CD4-positive, alpha-beta memory T cell (primary cell): ENCODE measurements around the gene HUS1B. TPM values are rescaled to one million over a fixed set of nuclear protein-coding genes. Genes with fewer than 3 reads are reported as not detected.

Experiments used
- CTCF ChIA-PET: fragments of 350-600 bp; sonication (Branson Sonifier 250); formaldehyde crosslinking; loops from one replicate; lab custom pipeline; 2021; ENCODE audit warnings: inconsistent platforms; ENCODE audit not compliant: partially characterized antibody; lab: Charles Lee
- POLR2A ChIA-PET: fragments of 350-600 bp; sonication (Branson Sonifier 250); formaldehyde crosslinking; loops from one replicate; lab custom pipeline; 2021; ENCODE audit not compliant: partially characterized antibody; lab: Charles Lee
- DNase-seq, 5 donors: peaks; one replicate each; pipeline versions ENCODE4 v3.0.0 to v3.0.0-alpha.2; 2020 to 2022; ENCODE audit warnings: mixed read lengths in 1 of 5
- H3K27ac ChIP-seq: one replicate; pipeline ENCODE4 v1.7.0; 2013; ENCODE audit warnings: low read depth, low read length
- H3K27me3 ChIP-seq: 2 replicates; pipeline ENCODE4 v1.7.0; 2013; ENCODE audit warnings: mild to moderate bottlenecking, low read length, moderate library complexity; ENCODE audit not compliant: insufficient read depth
- H3K36me3 ChIP-seq: 2 replicates; pipeline ENCODE4 v1.7.0; 2013; ENCODE audit warnings: mild to moderate bottlenecking, low read length, moderate library complexity; ENCODE audit not compliant: insufficient read depth
- H3K4me1 ChIP-seq: 2 replicates; pipeline ENCODE4 v1.7.0; 2013; ENCODE audit warnings: mild to moderate bottlenecking, low read length, moderate library complexity; ENCODE audit not compliant: insufficient read depth
- H3K4me3 ChIP-seq, 2 donors: one replicate each; pipeline ENCODE4 v1.7.0; 2013; ENCODE audit warnings: low read length in 2 of 2, mild to moderate bottlenecking in 1 of 2
- H3K9me3 ChIP-seq, 2 donors: one replicate each; pipeline ENCODE4 v1.7.0; 2013; ENCODE audit warnings: low read length in 2 of 2, control low read depth in 1 of 2; ENCODE audit not compliant: control insufficient read depth in 1 of 2
- H3K27ac Mint-ChIP-seq, 7 donors: one replicate each; pipeline ENCODE4 v1.8.0; 2020 to 2021; ENCODE audit warnings: mixed read lengths in 7 of 7, mild to moderate bottlenecking in 6 of 7, inconsistent platforms in 3 of 7, moderate library complexity in 3 of 7
- H3K27me3 Mint-ChIP-seq, 2 donors: one replicate each; pipeline ENCODE4 v1.8.0; 2020 to 2021; ENCODE audit warnings: mixed read lengths in 2 of 2
- H3K36me3 Mint-ChIP-seq, 2 donors: one replicate each; pipeline ENCODE4 v1.8.0; 2020 to 2021; ENCODE audit warnings: mixed read lengths in 2 of 2, inconsistent platforms in 1 of 2, mild to moderate bottlenecking in 1 of 2
- H3K4me1 Mint-ChIP-seq, 4 donors: one replicate each; pipeline ENCODE4 v1.8.0; 2020 to 2021; ENCODE audit warnings: mixed read lengths in 4 of 4, mild to moderate bottlenecking in 1 of 4
- H3K4me3 Mint-ChIP-seq, 8 donors: one replicate each; pipeline ENCODE4 v1.8.0; 2020 to 2021; ENCODE audit warnings: mixed read lengths in 8 of 8, mild to moderate bottlenecking in 7 of 8, moderate library complexity in 6 of 8, inconsistent platforms in 3 of 8
- H3K9me3 Mint-ChIP-seq, 8 donors: one replicate each; pipeline ENCODE4 v1.8.0; 2020 to 2021; ENCODE audit warnings: mixed read lengths in 8 of 8, mild to moderate bottlenecking in 5 of 8, inconsistent platforms in 3 of 8, moderate library complexity in 1 of 8
- intact Hi-C: fragments of 100-400 bp; cut with micrococcal nuclease; formaldehyde crosslinking; loops from one replicate; pipeline ENCODE4 v1.15.1; 2023
- polyA plus RNA-seq, 2 donors: library from polyadenylated mRNA; unstranded; fragments of 300-500 nt; fragmentation: Illumina TruSeq; gene quantifications; one replicate each; pipeline ENCODE4 v1.2.3, GENCODE V29; 2021
- total RNA-seq, 2 experiments: library from RNA; stranded (reverse); gene quantifications; one replicate each; pipeline ENCODE4 v1.2.3, GENCODE V29; 2021

Gene HUS1B
- total RNA-seq (1 to 10 TPM in 1 of 2 experiments, under 1 TPM in 1; 0.78 to 2.6 TPM), polyA plus RNA-seq (1 to 10 TPM; 1.7 to 2.3 TPM)

GRCh38 chr6:656460-657252, at the start of gene HUS1B:
HUS1B (minus strand) TSS chr6:657100; CDS start chr6:656944, 156 bp downstream.
- no peaks in the 10 kb centered on the region for H3K36me3 ChIP-seq
- ChIA-PET POLR2A (interaction anchor here (0.6 kb wide), 1 partner anchor 756 kb away, joined by 4 read pairs; no protein-coding TSS in a partner anchor), CTCF (interaction anchor here (0.5 kb wide), 1 partner anchor 8 kb away, joined by 3 read pairs; no protein-coding TSS in a partner anchor)
- H3K27me3 Mint-ChIP-seq, result no peaks in the 10 kb centered on the region
- no peak within 1 kb of the TSS for H3K4me3 Mint-ChIP-seq
- intact Hi-C loops, result no loop called here
- no peak within 1 kb of the TSS for H3K27ac Mint-ChIP-seq
- no peak within 1 kb of the TSS for H3K27ac ChIP-seq
- no peak within 1 kb of the TSS for H3K4me3 ChIP-seq
- H3K9me3 ChIP-seq, result no peaks in the 10 kb centered on the region
- H3K4me1 ChIP-seq, result peaks cover 15% of the 10 kb centered on the region
- peaks cover 38 to 52% (median 45%) of the 10 kb centered on the region in 4 donors for H3K4me1 Mint-ChIP-seq
- no peaks in the 10 kb centered on the region for H3K27me3 ChIP-seq
- peaks cover 28 to 52% of the 10 kb centered on the region in 2 donors for H3K36me3 Mint-ChIP-seq
- peaks cover 0 to 4% (median 0%) of the 10 kb centered on the region in 8 donors for H3K9me3 Mint-ChIP-seq
- no peak for DNase-seq

DNA sequence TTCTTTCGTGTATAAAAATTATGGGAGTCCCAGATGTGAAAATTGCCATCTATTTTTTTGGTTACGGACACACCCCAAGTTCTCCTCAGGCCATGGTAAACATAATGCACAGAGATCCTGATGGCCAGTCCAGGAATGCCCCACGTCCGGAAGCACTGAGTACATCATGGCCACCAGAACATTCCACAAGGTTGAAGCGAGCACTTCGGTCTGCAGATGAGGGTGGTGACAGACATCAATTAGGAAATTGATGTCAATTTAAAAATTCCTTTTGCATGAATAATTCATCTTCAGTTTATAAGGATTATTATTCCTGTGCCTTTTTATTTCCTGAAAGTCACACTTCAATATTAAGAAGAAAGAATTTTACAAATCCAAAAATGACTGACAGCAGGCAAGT, 49.2 kb upstream of the HUS1B start:
- Histone ChIP-seq H3K27ac (no peak overlapping the region), H3K4me3 (no peak overlapping the region), H3K4me1 (peaks cover 8% of the 10 kb centered on the region), H3K9me3 (no peaks in the 10 kb centered on the region), H3K27me3 (no peaks in the 10 kb centered on the region), H3K36me3 (no peaks in the 10 kb centered on the region)
- ChIA-PET POLR2A (no interaction called here), CTCF (interaction anchor here (2.6 kb wide), 1 partner anchor 15 kb away, joined by 14 read pairs; no protein-coding TSS in a partner anchor)
- Mint-ChIP-seq H3K9me3 (no peaks in the 10 kb centered on the region), H3K27ac (no peak overlapping the region), H3K36me3 (peaks cover 0 to 3% of the 10 kb centered on the region in 2 donors), H3K4me3 (no peak overlapping the region), H3K4me1 (peaks cover 5 to 15% (median 11%) of the 10 kb centered on the region in 4 donors), H3K27me3 (peaks cover 7 to 9% of the 10 kb centered on the region in 2 donors)
- DNase-seq, result no peak
- intact Hi-C loops, result no loop called here

- Histone ChIP-seq H3K27me3 (no peaks in the 10 kb centered on the region), H3K9me3 (no peaks in the 10 kb centered on the region), H3K4me1 (peaks cover 2% of the 10 kb centered on the region), H3K36me3 (no peaks in the 10 kb centered on the region), H3K4me3 (no peak overlapping the region), H3K27ac (no peak overlapping the region)
- Mint-ChIP-seq H3K4me3 (no peak overlapping the region), H3K27ac (no peak overlapping the region), H3K4me1 (peaks cover 1 to 6% (median 2%) of the 10 kb centered on the region in 4 donors), H3K27me3 (peaks cover 7 to 9% of the 10 kb centered on the region in 2 donors), H3K36me3 (no peaks in the 10 kb centered on the region), H3K9me3 (no peaks in the 10 kb centered on the region)
- CTCF ChIA-PET, result interaction anchor here (1.0 to 2.6 kb wide), 3 partner anchors 12 to 112 kb away, joined by 4 to 14 read pairs (median 4); partner anchors contain the start of gene EXOC2
- no peak for DNase-seq
- intact Hi-C loops, result no loop called here
- POLR2A ChIA-PET, result interaction anchor here (2.7 kb wide), 1 partner anchor 13 kb away, joined by 11 read pairs; the partner anchor contains the start of gene EXOC2
Measured at GRCh38 chr6:705047-705446, 48.1 kb upstream of the HUS1B start.

DNA sequence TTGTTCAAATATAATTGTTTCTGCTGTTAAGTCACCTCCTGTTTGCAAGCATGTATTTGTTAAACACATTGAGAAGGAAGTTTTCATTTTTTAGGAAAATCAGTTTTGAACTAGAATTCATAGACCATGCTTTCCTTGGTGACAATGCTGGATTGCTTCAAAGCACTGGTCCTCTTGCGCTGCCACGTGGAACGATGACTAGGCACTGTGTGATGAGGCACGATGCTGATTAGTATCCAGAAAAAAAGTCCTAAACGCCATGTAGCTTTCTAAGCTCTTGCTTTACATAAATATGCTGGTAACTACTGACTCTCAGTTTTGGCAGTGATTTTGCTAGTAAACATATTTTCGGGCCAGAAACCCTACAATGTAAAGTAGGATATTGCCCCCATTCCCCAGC, 47.1 kb upstream of the HUS1B start:
- no peaks in the 10 kb centered on the region for H3K4me1 ChIP-seq
- ChIA-PET CTCF (interaction anchor here (1.6 to 2.6 kb wide), 2 partner anchors 11 to 18 kb away, joined by 4 to 14 read pairs; partner anchors contain the start of gene EXOC2), POLR2A (interaction anchor here (2.7 kb wide), 1 partner anchor 12 kb away, joined by 11 read pairs; the partner anchor contains the start of gene EXOC2)
- DNase-seq, result no peak
- intact Hi-C loops, result no loop called here
- peaks cover 7 to 9% of the 10 kb centered on the region in 2 donors for H3K27me3 Mint-ChIP-seq
- H3K9me3 Mint-ChIP-seq, result no peaks in the 10 kb centered on the region
- H3K27ac Mint-ChIP-seq, result no peak overlapping the region
- H3K27me3 ChIP-seq, result no peaks in the 10 kb centered on the region
- H3K36me3 Mint-ChIP-seq, result no peaks in the 10 kb centered on the region
- H3K9me3 ChIP-seq, result no peaks in the 10 kb centered on the region
- H3K4me1 Mint-ChIP-seq, result peaks cover 0 to 1% (median 0%) of the 10 kb centered on the region in 4 donors
- no peak overlapping the region for H3K4me3 Mint-ChIP-seq
- H3K36me3 ChIP-seq, result no peaks in the 10 kb centered on the region
- H3K4me3 ChIP-seq, result no peak overlapping the region
- H3K27ac ChIP-seq, result no peak overlapping the region

- POLR2A ChIA-PET, result interaction anchor here (2.7 kb wide), 1 partner anchor 11 kb away, joined by 11 read pairs; the partner anchor contains the start of gene EXOC2
- H3K4me3 Mint-ChIP-seq, result no peak overlapping the region
- CTCF ChIA-PET, result no interaction called here
Measured at GRCh38 chr6:703552-703951, 46.7 kb upstream of the HUS1B start.

DNA sequence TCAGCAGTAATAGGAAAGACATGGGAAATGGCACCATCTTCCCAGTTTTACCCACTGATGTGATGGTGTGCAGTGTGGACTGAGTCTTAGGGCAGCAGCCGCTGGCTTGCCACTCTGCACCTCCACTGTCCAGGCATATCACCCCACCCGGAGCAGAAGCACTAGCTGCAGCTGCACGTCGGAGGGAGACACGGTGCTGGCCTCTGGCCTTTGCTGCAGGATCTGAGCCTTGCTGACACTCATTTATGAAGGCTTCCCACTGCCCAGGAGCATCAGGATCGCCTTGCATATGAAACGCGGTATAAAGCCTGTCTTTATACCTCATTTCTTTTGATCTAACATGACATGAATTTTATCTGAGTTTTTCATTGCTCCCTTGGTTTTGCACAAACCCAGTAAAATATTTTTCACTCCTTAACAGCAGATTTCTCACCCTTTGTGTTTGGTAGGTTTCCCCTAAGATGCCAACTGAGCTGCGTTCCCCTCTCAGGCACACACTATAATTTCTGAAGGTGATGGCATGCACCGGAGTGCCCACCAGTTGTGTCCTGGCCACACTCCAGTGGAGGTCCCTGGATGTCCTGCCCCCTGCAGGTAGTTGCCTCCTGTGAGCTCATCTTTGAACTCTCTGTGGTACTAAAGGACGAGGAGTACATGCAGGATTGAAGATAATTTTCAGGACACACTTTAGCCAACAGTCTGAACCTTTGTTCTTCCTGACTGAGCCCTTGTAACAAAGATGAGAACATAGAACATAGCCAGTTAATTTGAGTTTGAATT, 45.0 kb upstream of the HUS1B start:
- intact Hi-C loops, result no loop called here

More at GRCh38 chr6:703552-703951, 46.7 kb upstream of the HUS1B start:
- H3K27ac ChIP-seq, result no peak overlapping the region
- Mint-ChIP-seq H3K27ac (no peak overlapping the region), H3K9me3 (no peaks in the 10 kb centered on the region), H3K27me3 (peaks cover 7 to 9% of the 10 kb centered on the region in 2 donors), H3K4me1 (peaks cover 0 to 1% (median 0%) of the 10 kb centered on the region in 4 donors), H3K36me3 (no peaks in the 10 kb centered on the region)
- DNase-seq, result no peak
- no peaks in the 10 kb centered on the region for H3K4me1 ChIP-seq
- no peaks in the 10 kb centered on the region for H3K27me3 ChIP-seq
- no peak overlapping the region for H3K4me3 ChIP-seq
- no peaks in the 10 kb centered on the region for H3K9me3 ChIP-seq
- intact Hi-C loops, result no loop called here
- no peaks in the 10 kb centered on the region for H3K36me3 ChIP-seq

More for the DNA sequence above, 45.0 kb upstream of the HUS1B start:
- Mint-ChIP-seq H3K4me1 (no peaks in the 10 kb centered on the region), H3K9me3 (no peaks in the 10 kb centered on the region), H3K27me3 (peaks cover 1 to 3% of the 10 kb centered on the region in 2 donors), H3K27ac (peak overlapping the region in 1 of 7 donors; percentile 41), H3K36me3 (no peaks in the 10 kb centered on the region), H3K4me3 (no peak overlapping the region)
- H3K27me3 ChIP-seq, result no peaks in the 10 kb centered on the region
- ChIA-PET POLR2A (no interaction called here), CTCF (interaction anchor here (1.1 to 1.4 kb wide), 3 partner anchors 9 to 13 kb away, joined by 3 to 4 read pairs (median 4); partner anchors contain the start of gene EXOC2)
- no peaks in the 10 kb centered on the region for H3K9me3 ChIP-seq
- no peak overlapping the region for H3K27ac ChIP-seq
- no peaks in the 10 kb centered on the region for H3K4me1 ChIP-seq
- H3K4me3 ChIP-seq, result no peak overlapping the region
- DNase-seq, result no peak
- no peaks in the 10 kb centered on the region for H3K36me3 ChIP-seq
